ENCODE measurements around the gene GRIFIN. TPM values are rescaled to one million over a fixed set of nuclear protein-coding genes. Genes with fewer than 3 reads are reported as not detected.

Gene GRIFIN
- total RNA-seq, 2 experiments from 2014 or later, result not detected

GRCh38 chr7:2519119-2519930 is 43.1 kb upstream of the GRIFIN start, which contains the start of gene LFNG:
Gene LFNG, plus strand, starts transcription at chr7:2519774. Its CDS starts 88 bp downstream, at chr7:2519862.
- Mint-ChIP-seq H3K9me3 (no peaks in the 10 kb centered on the region), H3K36me3 (peaks cover 8% of the 10 kb centered on the region), H3K27ac (peak within 1 kb of the TSS; percentile 81), H3K4me1 (ENCODE audit: low read depth) (peaks cover 27% of the 10 kb centered on the region), H3K4me3 (peak within 1 kb of the TSS; percentile 97), H3K27me3 (no peaks in the 10 kb centered on the region)
- DNase-seq, result peak; percentile 86
- POLR2A ChIA-PET, result interaction anchor here (0.7 kb wide), 1 partner anchor 9 kb away, joined by 4 read pairs; no protein-coding TSS in a partner anchor
- intact Hi-C loops (cut with micrococcal nuclease), result loop anchor here (1.0 kb wide), 1 partner anchor 8 kb away; no protein-coding TSS in a partner anchor
- CTCF ChIA-PET, result interaction anchor here (1.2 kb wide), 1 partner anchor 35 kb away, joined by 3 read pairs; no protein-coding TSS in a partner anchor

- H3K27me3 Mint-ChIP-seq, result no peaks in the 10 kb centered on the region
- intact Hi-C loops (cut with micrococcal nuclease), result loop anchor here (1.0 kb wide), 1 partner anchor 7 kb away; no protein-coding TSS in a partner anchor
- peak overlapping the region; percentile 67 for H3K4me3 Mint-ChIP-seq
- peaks cover 24% of the 10 kb centered on the region for H3K4me1 Mint-ChIP-seq (ENCODE audit: low read depth)
- peaks cover 8% of the 10 kb centered on the region for H3K36me3 Mint-ChIP-seq
- ChIA-PET CTCF (no interaction called here), POLR2A (interaction anchor here (0.7 kb wide), 1 partner anchor 8 kb away, joined by 4 read pairs; no protein-coding TSS in a partner anchor)
- no peak for DNase-seq
- H3K27ac Mint-ChIP-seq, result peak overlapping the region; percentile 18
- no peaks in the 10 kb centered on the region for H3K9me3 Mint-ChIP-seq
Observed at GRCh38 chr7:2518737-2519118, 42.5 kb upstream of the GRIFIN start.

GRCh38 chr7:2517678-2518507 is 41.7 kb upstream of the GRIFIN start:
- H3K4me1 Mint-ChIP-seq (ENCODE audit: low read depth), result peaks cover 26% of the 10 kb centered on the region
- H3K4me3 Mint-ChIP-seq, result peak overlapping the region; percentile 56
- no peaks in the 10 kb centered on the region for H3K27me3 Mint-ChIP-seq
- intact Hi-C loops (cut with micrococcal nuclease), result no loop called here
- H3K9me3 Mint-ChIP-seq, result no peaks in the 10 kb centered on the region
- H3K27ac Mint-ChIP-seq, result peak overlapping the region; percentile 28
- no peak for DNase-seq
- peaks cover 5% of the 10 kb centered on the region for H3K36me3 Mint-ChIP-seq
- CTCF ChIA-PET, result no interaction called here
- POLR2A ChIA-PET, result no interaction called here

- Mint-ChIP-seq H3K36me3 (peaks cover 3% of the 10 kb centered on the region), H3K4me3 (no peak overlapping the region), H3K27ac (no peak overlapping the region), H3K27me3 (no peaks in the 10 kb centered on the region), H3K9me3 (no peaks in the 10 kb centered on the region), H3K4me1 (ENCODE audit: low read depth) (peaks cover 30% of the 10 kb centered on the region)
- ChIA-PET CTCF (no interaction called here), POLR2A (no interaction called here)
- intact Hi-C loops (cut with micrococcal nuclease), result no loop called here
- no peak for DNase-seq
Observed at GRCh38 chr7:2517026-2517425, 40.8 kb upstream of the GRIFIN start.

- Mint-ChIP-seq H3K9me3 (no peaks in the 10 kb centered on the region), H3K4me3 (no peak overlapping the region), H3K4me1 (ENCODE audit: low read depth) (peaks cover 32% of the 10 kb centered on the region), H3K27me3 (no peaks in the 10 kb centered on the region), H3K36me3 (peaks cover 3% of the 10 kb centered on the region), H3K27ac (peak overlapping the region; percentile 13)
- ChIA-PET POLR2A (no interaction called here), CTCF (interaction anchor here (1.3 kb wide), 1 partner anchor 47 kb away, joined by 3 read pairs; no protein-coding TSS in a partner anchor)
- intact Hi-C loops (cut with micrococcal nuclease), result no loop called here
- DNase-seq, result no peak
Observed at GRCh38 chr7:2516194-2516555, 40.0 kb upstream of the GRIFIN start.

- H3K27ac Mint-ChIP-seq, result no peak overlapping the region
- H3K4me3 Mint-ChIP-seq, result no peak overlapping the region
- ChIA-PET CTCF (interaction anchor here (1.3 kb wide), 1 partner anchor 46 kb away, joined by 3 read pairs; no protein-coding TSS in a partner anchor), POLR2A (no interaction called here)
- peaks cover 34% of the 10 kb centered on the region for H3K4me1 Mint-ChIP-seq (ENCODE audit: low read depth)
- H3K36me3 Mint-ChIP-seq, result peaks cover 2% of the 10 kb centered on the region
- DNase-seq, result no peak
- intact Hi-C loops (cut with micrococcal nuclease), result no loop called here
- no peaks in the 10 kb centered on the region for H3K27me3 Mint-ChIP-seq
- no peaks in the 10 kb centered on the region for H3K9me3 Mint-ChIP-seq
Observed at GRCh38 chr7:2515424-2516193, 39.4 kb upstream of the GRIFIN start.

GRCh38 chr7:2514473-2515423 is 38.5 kb upstream of the GRIFIN start:
- Mint-ChIP-seq H3K4me1 (ENCODE audit: low read depth) (peaks cover 42% of the 10 kb centered on the region), H3K27ac (no peak overlapping the region), H3K36me3 (no peaks in the 10 kb centered on the region), H3K27me3 (no peaks in the 10 kb centered on the region), H3K4me3 (no peak overlapping the region), H3K9me3 (no peaks in the 10 kb centered on the region)
- POLR2A ChIA-PET, result no interaction called here
- no peak for DNase-seq
- intact Hi-C loops (cut with micrococcal nuclease), result no loop called here
- CTCF ChIA-PET, result interaction anchor here (1.3 kb wide), 1 partner anchor 46 kb away, joined by 3 read pairs; no protein-coding TSS in a partner anchor

- no peak overlapping the region for H3K27ac Mint-ChIP-seq
- peaks cover 52% of the 10 kb centered on the region for H3K4me1 Mint-ChIP-seq (ENCODE audit: low read depth)
Observed at GRCh38 chr7:2513702-2514101, 37.5 kb upstream of the GRIFIN start.

GRCh38 chr7:2512713-2513112 is 36.5 kb upstream of the GRIFIN start:
- Mint-ChIP-seq H3K27ac (peak overlapping the region; percentile 90), H3K4me3 (no peak overlapping the region), H3K4me1 (ENCODE audit: low read depth) (peaks cover 55% of the 10 kb centered on the region)

More at GRCh38 chr7:2513702-2514101, 37.5 kb upstream of the GRIFIN start:
- H3K9me3 Mint-ChIP-seq, result no peaks in the 10 kb centered on the region
- ChIA-PET CTCF (no interaction called here), POLR2A (no interaction called here)
- no peak overlapping the region for H3K4me3 Mint-ChIP-seq
- no peak for DNase-seq
- H3K27me3 Mint-ChIP-seq, result no peaks in the 10 kb centered on the region
- no peaks in the 10 kb centered on the region for H3K36me3 Mint-ChIP-seq
- intact Hi-C loops (cut with micrococcal nuclease), result no loop called here

GRCh38 chr7:2512179-2512661 is 36.0 kb upstream of the GRIFIN start:
- ChIA-PET POLR2A (interaction anchor here (2.0 to 2.8 kb wide), 2 partner anchors 10 to 18 kb away, joined by 12 to 18 read pairs; no protein-coding TSS in a partner anchor), CTCF (interaction anchor here (0.5 kb wide), 1 partner anchor 212 kb away, joined by 3 read pairs; no protein-coding TSS in a partner anchor)
- H3K27ac Mint-ChIP-seq, result peak overlapping the region; percentile 90
- peak overlapping the region; percentile 57 for H3K4me3 Mint-ChIP-seq
- H3K9me3 Mint-ChIP-seq, result no peaks in the 10 kb centered on the region
- H3K4me1 Mint-ChIP-seq (ENCODE audit: low read depth), result peaks cover 55% of the 10 kb centered on the region
- H3K36me3 Mint-ChIP-seq, result no peaks in the 10 kb centered on the region
- peak; percentile 52 for DNase-seq
- H3K27me3 Mint-ChIP-seq, result no peaks in the 10 kb centered on the region
- intact Hi-C loops (cut with micrococcal nuclease), result no loop called here

More at GRCh38 chr7:2512713-2513112, 36.5 kb upstream of the GRIFIN start:
- POLR2A ChIA-PET, result no interaction called here
- intact Hi-C loops (cut with micrococcal nuclease), result no loop called here
- H3K9me3 Mint-ChIP-seq, result no peaks in the 10 kb centered on the region
- DNase-seq, result no peak
- H3K27me3 Mint-ChIP-seq, result no peaks in the 10 kb centered on the region
- CTCF ChIA-PET, result interaction anchor here (0.5 kb wide), 1 partner anchor 212 kb away, joined by 3 read pairs; no protein-coding TSS in a partner anchor
- H3K36me3 Mint-ChIP-seq, result no peaks in the 10 kb centered on the region
